Bronchial epithelial cell (primary cell): Measurements from ENCODE around the gene RBM44. TPM values are rescaled to one million over a fixed set of nuclear protein-coding genes. Genes with fewer than 3 reads are reported as not detected.

Experiments
- DNase-seq: peaks from one replicate; pipeline ENCODE4 v3.0.0-alpha.2; 2010; ENCODE audit warnings: low read depth
- FAIRE-seq: peaks from 2 replicates; lab custom pipeline; 2011; peaks lifted over from hg19 to GRCh38; lab: Jason Lieb, UNC
- H3K27me3 ChIP-seq: 2 replicates; pipeline ENCODE4 v1.5.1; 2011; ENCODE audit warnings: low read length; ENCODE audit not compliant: control insufficient read depth, insufficient read depth
- H3K36me3 ChIP-seq: 2 replicates; pipeline ENCODE4 v1.5.1; 2011; ENCODE audit warnings: low read length; ENCODE audit not compliant: control insufficient read depth, insufficient read depth
- H3K4me3 ChIP-seq: 2 replicates; pipeline ENCODE4 v1.5.1; 2011; ENCODE audit warnings: mild to moderate bottlenecking, low read depth, low read length, control low read depth
- total RNA-seq: library from RNA; depleted of rRNA; stranded (reverse); fragments of >200 nt; gene quantifications from 2 replicates; pipeline ENCODE4 v1.2.1, GENCODE V29; 2014
- TF ChIP-seq, protein P1 (sequence below): IDR thresholded peaks from 2 replicates; pipeline ENCODE4 v1.5.1; 2011; ENCODE audit warnings: mild to moderate bottlenecking, moderate library complexity, low read length, control low read depth, inconsistent platforms; ENCODE audit not compliant: insufficient read depth, severe bottlenecking

RBM44 gene
- total RNA-seq, 1 donor from 2014 or later, result 0.26 TPM

DNA sequence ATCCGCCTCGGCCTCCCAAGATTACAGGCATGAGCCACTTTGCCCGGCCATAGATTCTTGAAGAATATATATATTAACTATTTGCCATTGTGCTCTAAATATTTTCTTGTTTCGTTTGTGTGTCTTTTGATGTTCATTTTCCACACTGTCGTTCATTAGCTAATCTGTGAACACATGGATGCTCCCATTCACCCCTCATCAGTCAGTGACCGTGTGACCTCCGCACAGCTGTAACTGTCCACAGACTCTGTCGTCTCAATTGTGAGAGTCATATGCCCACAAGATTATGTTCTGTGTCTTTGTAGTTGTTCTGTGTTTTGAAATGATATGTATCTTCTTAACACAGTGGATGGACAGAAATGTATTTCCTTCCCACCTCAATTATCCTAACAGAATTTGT is 90.4 kb downstream of the RBM44 start:
- Histone ChIP-seq H3K4me3 (no peak overlapping the region), H3K36me3 (no peaks in the 10 kb centered on the region), H3K27me3 (no peaks in the 10 kb centered on the region)
- DNase-seq, result no peak
- no peak for FAIRE-seq
- TF ChIP-seq, protein P1, sequence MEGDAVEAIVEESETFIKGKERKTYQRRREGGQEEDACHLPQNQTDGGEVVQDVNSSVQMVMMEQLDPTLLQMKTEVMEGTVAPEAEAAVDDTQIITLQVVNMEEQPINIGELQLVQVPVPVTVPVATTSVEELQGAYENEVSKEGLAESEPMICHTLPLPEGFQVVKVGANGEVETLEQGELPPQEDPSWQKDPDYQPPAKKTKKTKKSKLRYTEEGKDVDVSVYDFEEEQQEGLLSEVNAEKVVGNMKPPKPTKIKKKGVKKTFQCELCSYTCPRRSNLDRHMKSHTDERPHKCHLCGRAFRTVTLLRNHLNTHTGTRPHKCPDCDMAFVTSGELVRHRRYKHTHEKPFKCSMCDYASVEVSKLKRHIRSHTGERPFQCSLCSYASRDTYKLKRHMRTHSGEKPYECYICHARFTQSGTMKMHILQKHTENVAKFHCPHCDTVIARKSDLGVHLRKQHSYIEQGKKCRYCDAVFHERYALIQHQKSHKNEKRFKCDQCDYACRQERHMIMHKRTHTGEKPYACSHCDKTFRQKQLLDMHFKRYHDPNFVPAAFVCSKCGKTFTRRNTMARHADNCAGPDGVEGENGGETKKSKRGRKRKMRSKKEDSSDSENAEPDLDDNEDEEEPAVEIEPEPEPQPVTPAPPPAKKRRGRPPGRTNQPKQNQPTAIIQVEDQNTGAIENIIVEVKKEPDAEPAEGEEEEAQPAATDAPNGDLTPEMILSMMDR, result no peak

- no peak for FAIRE-seq
- TF ChIP-seq, protein P1, result no peak
- Histone ChIP-seq H3K36me3 (no peaks in the 10 kb centered on the region), H3K4me3 (no peak overlapping the region), H3K27me3 (no peaks in the 10 kb centered on the region)
- no peak for DNase-seq
Measured at GRCh38 chr2:237889811-237890210, 91.2 kb downstream of the RBM44 start.

Other genes with a start within 250 kb of the RBM44 start
- gene PRLH, start 232.2 kb upstream of the RBM44 start, total RNA-seq, result not detected in 2 replicates
- 1.0 and 2.4 TPM in 2 replicates for gene RAB17, start 208.0 kb upstream of the RBM44 start, total RNA-seq
- gene LRRFIP1, start 171.2 kb upstream of the RBM44 start, total RNA-seq, result 115 and 183 TPM in 2 replicates
- 2.1 and 2.3 TPM in 2 replicates for gene RAMP1, start 60.8 kb downstream of the RBM44 start, total RNA-seq
- 64.0 and 74.4 TPM in 2 replicates for gene UBE2F, start 168.2 kb downstream of the RBM44 start, total RNA-seq